WTC11 (cell line): ENCODE measurements around the gene AGPAT3. TPM values are rescaled to one million over a fixed set of nuclear protein-coding genes. Genes with fewer than 3 reads are reported as not detected.
A peak's percentile ranks its signal among the peaks of the same experiment; 100 is the strongest.

Source experiments
- ATAC-seq: fragments of 200-7000 bp; cut with Tn5 transposase; 2 replicates; pipeline ENCODE4 v1.10.0; 2021; ENCODE audit warnings: mild to moderate bottlenecking, moderate library complexity
- CTCF ChIA-PET: fragments of 300-600 bp; sonication (Branson Sonifier 250); formaldehyde crosslinking; loops from one replicate; lab custom pipeline; 2021; ENCODE audit warnings: antibody characterized with exemption; lab: Charles Lee
- POLR2A ChIA-PET: fragments of 350-600 bp; sonication (Branson Sonifier 250); formaldehyde crosslinking; loops from one replicate; lab custom pipeline; 2021; ENCODE audit warnings: antibody characterized with exemption; lab: Charles Lee
- DNase-seq: peaks from one replicate; pipeline ENCODE4 v3.0.0; 2021; ENCODE audit warnings: low spot score
- H3K27ac Mint-ChIP-seq: 2 replicates; pipeline ENCODE4 v1.8.0; 2021; ENCODE audit warnings: mixed read lengths
- H3K27me3 Mint-ChIP-seq: 2 replicates; pipeline ENCODE4 v1.8.0; 2021; ENCODE audit warnings: low read depth, mild to moderate bottlenecking, moderate library complexity, mixed read lengths
- H3K36me3 Mint-ChIP-seq: 2 replicates; pipeline ENCODE4 v1.8.0; 2021; ENCODE audit warnings: mixed read lengths
- H3K4me1 Mint-ChIP-seq: 2 replicates; pipeline ENCODE4 v1.8.0; 2022; ENCODE audit warnings: mixed read lengths
- H3K4me3 Mint-ChIP-seq: 2 replicates; pipeline ENCODE4 v1.8.0; 2021; ENCODE audit warnings: mild to moderate bottlenecking, moderate library complexity, mixed read lengths
- H3K9me3 Mint-ChIP-seq: 2 replicates; pipeline ENCODE4 v1.8.0; 2021; ENCODE audit warnings: mixed read lengths
- CREM ChIP-seq: sonication (generic); formaldehyde crosslinking; IDR thresholded peaks from 2 replicates; pipeline ENCODE4 v1.8.1; 2022; ENCODE audit warnings: mild to moderate bottlenecking, missing genetic modification reagents, moderate library complexity
- EMX1 ChIP-seq: fragments of 250-450 bp; sonication (Bioruptor Pico); IDR thresholded peaks from 2 replicates; pipeline ENCODE4 v1.8.0; 2021; ENCODE audit warnings: mild to moderate bottlenecking
- ESRRA ChIP-seq: sonication (generic); formaldehyde crosslinking; IDR thresholded peaks from 2 replicates; pipeline ENCODE4 v1.8.1; 2022; ENCODE audit warnings: mild to moderate bottlenecking, missing genetic modification reagents, borderline replicate concordance
- FOXK1 ChIP-seq: sonication (generic); formaldehyde crosslinking; IDR thresholded peaks from 2 replicates; pipeline ENCODE4 v1.8.0; 2022; ENCODE audit warnings: mild to moderate bottlenecking, moderate library complexity, missing genetic modification reagents
- FOXP1 ChIP-seq: sonication (generic); formaldehyde crosslinking; IDR thresholded peaks from 2 replicates; pipeline ENCODE4 v1.8.0; 2022; ENCODE audit warnings: missing genetic modification reagents, mild to moderate bottlenecking, moderate library complexity, borderline replicate concordance
- GRHL2 ChIP-seq: fragments of 250-450 bp; sonication (Bioruptor Pico); IDR thresholded peaks from 2 replicates; pipeline ENCODE4 v1.8.0; 2022; ENCODE audit warnings: mild to moderate bottlenecking, moderate library complexity; ENCODE audit not compliant: insufficient replicate concordance, severe bottlenecking
- GTF2I ChIP-seq: fragments of 250-450 bp; sonication (Bioruptor Pico); conservative IDR thresholded peaks from 2 replicates; pipeline ENCODE4 v1.4.0; 2021; ENCODE audit warnings: mild to moderate bottlenecking
- SOX15 ChIP-seq: fragments of 250-450 bp; sonication (Bioruptor Pico); IDR thresholded peaks from 2 replicates; pipeline ENCODE4 v1.9.0; 2021; ENCODE audit warnings: mild to moderate bottlenecking
- TCF7 ChIP-seq: sonication (generic); formaldehyde crosslinking; IDR thresholded peaks from 2 replicates; pipeline ENCODE4 v1.8.0; 2022; ENCODE audit warnings: mild to moderate bottlenecking, low read depth, missing genetic modification reagents, moderate library complexity
- TEAD4 ChIP-seq: sonication (generic); formaldehyde crosslinking; IDR thresholded peaks from 2 replicates; pipeline ENCODE4 v1.8.0; 2022; ENCODE audit warnings: mild to moderate bottlenecking, missing genetic modification reagents
- ZNF232 ChIP-seq: sonication (generic); formaldehyde crosslinking; IDR thresholded peaks from 2 replicates; pipeline ENCODE4 v1.8.0; 2022; ENCODE audit warnings: mild to moderate bottlenecking, missing genetic modification reagents
- ZNF396 ChIP-seq: fragments of 250-450 bp; sonication (Bioruptor Pico); IDR thresholded peaks from 2 replicates; pipeline ENCODE4 v1.8.0; 2021; ENCODE audit warnings: mild to moderate bottlenecking, moderate library complexity, borderline replicate concordance
- ZNF423 ChIP-seq: fragments of 250-450 bp; sonication (Bioruptor Pico); IDR thresholded peaks from 2 replicates; pipeline ENCODE4 v2.1.2; 2022; ENCODE audit warnings: mild to moderate bottlenecking, moderate library complexity
- ZNF671 ChIP-seq: fragments of 250-450 bp; sonication (Bioruptor Pico); IDR thresholded peaks from 2 replicates; pipeline ENCODE4 v1.8.0; 2021; ENCODE audit warnings: mild to moderate bottlenecking
- total RNA-seq: library from RNA; stranded (reverse); gene quantifications from 3 replicates; pipeline ENCODE4 v1.2.3, GENCODE V29; 2021
- TF ChIP-seq, protein P1 (sequence below): sonication (generic); formaldehyde crosslinking; IDR thresholded peaks from 2 replicates; pipeline ENCODE4 v1.8.0; 2023; ENCODE audit warnings: missing genetic modification reagents
- TF ChIP-seq, protein P2 (sequence below): sonication (generic); formaldehyde crosslinking; conservative IDR thresholded peaks from 2 replicates; pipeline ENCODE4 v1.8.1; 2023; ENCODE audit warnings: mild to moderate bottlenecking, low read depth, missing genetic modification reagents, moderate library complexity
- TF ChIP-seq, protein P3 (sequence below): sonication (generic); formaldehyde crosslinking; IDR thresholded peaks from 2 replicates; pipeline ENCODE4 v1.8.0; 2022; ENCODE audit warnings: mild to moderate bottlenecking, missing genetic modification reagents
- TF ChIP-seq, protein P4 (sequence below): fragments of 250-450 bp; sonication (Bioruptor Pico); IDR thresholded peaks from 2 replicates; pipeline ENCODE4 v2.1.2; 2022; ENCODE audit warnings: mild to moderate bottlenecking, moderate library complexity
- TF ChIP-seq, protein P5 (sequence below): sonication (generic); formaldehyde crosslinking; IDR thresholded peaks from 2 replicates; pipeline ENCODE4 v1.8.1; 2023; ENCODE audit warnings: mild to moderate bottlenecking, missing genetic modification reagents
- TF ChIP-seq, protein P6 (sequence below): fragments of 200-600 bp; IDR thresholded peaks from 2 replicates; pipeline ENCODE4 v1.8.0; 2022; ENCODE audit warnings: antibody characterized with exemption
- TF ChIP-seq, protein P7 (sequence below): sonication (generic); formaldehyde crosslinking; IDR thresholded peaks from 2 replicates; pipeline ENCODE4 v1.8.1; 2022; ENCODE audit warnings: missing genetic modification reagents, borderline replicate concordance

AGPAT3 gene
- total RNA-seq, 1 experiment from 2014 or later, result 5.6 TPM

DNA sequence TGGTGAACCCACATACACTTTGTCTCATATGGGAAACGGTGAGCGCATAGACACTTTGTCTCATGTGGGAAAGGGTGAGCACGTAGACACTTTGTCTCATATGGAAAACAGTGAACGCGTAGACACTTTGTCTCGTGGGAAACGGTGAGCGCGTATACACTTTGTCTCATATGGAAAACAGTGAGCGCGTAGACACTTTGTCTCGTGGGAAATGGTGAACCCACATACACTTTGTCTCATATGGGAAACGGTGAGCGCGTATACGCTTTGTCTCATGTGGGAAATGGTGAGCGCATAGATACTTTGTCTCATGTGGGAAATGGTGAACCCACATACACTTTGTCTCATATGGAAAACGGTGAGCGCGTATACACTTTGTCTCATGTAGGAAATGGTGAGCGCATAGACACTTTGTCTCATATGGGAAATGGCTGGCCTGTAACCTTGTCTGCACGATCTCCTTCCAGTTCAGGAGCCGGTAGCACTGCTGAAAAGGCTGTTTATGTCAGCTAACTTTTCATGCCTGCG lies 96.4 kb downstream of the AGPAT3 start:
- no peak for ATAC-seq

DNA sequence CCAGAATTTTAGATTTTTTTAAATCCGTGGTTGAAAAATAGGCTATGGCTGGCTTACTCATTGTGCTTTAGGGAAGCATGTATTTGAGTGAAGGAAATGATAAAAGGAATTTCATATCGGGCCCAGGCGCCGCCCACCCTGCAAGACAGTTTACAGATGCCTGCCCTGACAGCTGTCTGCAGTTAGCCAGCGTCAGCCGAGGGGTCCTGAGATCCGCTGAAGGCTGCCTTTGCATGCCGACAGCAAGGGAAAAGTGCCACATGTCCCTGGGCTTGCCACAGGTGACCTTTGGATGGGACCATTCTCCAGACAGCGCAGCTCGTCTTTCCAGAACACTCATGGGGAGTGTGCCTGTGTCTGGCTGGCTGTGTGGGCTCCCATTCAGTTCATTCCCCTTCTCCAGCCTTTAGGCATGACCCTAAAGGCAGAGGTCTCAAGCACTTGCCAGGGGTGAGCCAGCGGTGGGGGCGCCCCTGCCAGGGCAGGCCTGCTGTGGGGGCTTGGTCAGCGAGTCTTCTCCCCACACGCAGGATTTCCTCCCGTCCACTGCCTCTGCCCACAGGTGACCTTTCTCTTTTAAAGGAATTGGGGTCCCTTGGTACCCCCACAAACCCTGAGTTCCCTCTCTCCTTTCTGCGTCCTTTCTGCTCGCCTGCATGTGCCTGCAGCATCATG lies 101.0 kb downstream of the AGPAT3 start:
- POLR2A ChIA-PET, result no interaction called here
- CTCF ChIA-PET, result interaction anchor here (0.6 to 2.8 kb wide), 2 partner anchors 9 to 237 kb away, joined by 3 to 9 read pairs; no protein-coding TSS in a partner anchor
- no peak for DNase-seq
- no peak for TF ChIP-seq GRHL2
- no peak for TF ChIP-seq ZNF232 (CRISPR knock-in tag)
- TF ChIP-seq ZNF396 (CRISPR knock-in tag), result no peak
- TF ChIP-seq SOX15 (CRISPR knock-in tag), result no peak
- TF ChIP-seq, protein P1, sequence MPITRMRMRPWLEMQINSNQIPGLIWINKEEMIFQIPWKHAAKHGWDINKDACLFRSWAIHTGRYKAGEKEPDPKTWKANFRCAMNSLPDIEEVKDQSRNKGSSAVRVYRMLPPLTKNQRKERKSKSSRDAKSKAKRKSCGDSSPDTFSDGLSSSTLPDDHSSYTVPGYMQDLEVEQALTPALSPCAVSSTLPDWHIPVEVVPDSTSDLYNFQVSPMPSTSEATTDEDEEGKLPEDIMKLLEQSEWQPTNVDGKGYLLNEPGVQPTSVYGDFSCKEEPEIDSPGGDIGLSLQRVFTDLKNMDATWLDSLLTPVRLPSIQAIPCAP (CRISPR knock-in tag), result no peak
- no peak for TF ChIP-seq FOXK1 (CRISPR knock-in tag)
- TF ChIP-seq ESRRA (CRISPR knock-in tag), result no peak
- TF ChIP-seq, protein P2, sequence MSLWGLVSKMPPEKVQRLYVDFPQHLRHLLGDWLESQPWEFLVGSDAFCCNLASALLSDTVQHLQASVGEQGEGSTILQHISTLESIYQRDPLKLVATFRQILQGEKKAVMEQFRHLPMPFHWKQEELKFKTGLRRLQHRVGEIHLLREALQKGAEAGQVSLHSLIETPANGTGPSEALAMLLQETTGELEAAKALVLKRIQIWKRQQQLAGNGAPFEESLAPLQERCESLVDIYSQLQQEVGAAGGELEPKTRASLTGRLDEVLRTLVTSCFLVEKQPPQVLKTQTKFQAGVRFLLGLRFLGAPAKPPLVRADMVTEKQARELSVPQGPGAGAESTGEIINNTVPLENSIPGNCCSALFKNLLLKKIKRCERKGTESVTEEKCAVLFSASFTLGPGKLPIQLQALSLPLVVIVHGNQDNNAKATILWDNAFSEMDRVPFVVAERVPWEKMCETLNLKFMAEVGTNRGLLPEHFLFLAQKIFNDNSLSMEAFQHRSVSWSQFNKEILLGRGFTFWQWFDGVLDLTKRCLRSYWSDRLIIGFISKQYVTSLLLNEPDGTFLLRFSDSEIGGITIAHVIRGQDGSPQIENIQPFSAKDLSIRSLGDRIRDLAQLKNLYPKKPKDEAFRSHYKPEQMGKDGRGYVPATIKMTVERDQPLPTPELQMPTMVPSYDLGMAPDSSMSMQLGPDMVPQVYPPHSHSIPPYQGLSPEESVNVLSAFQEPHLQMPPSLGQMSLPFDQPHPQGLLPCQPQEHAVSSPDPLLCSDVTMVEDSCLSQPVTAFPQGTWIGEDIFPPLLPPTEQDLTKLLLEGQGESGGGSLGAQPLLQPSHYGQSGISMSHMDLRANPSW (CRISPR knock-in tag), result no peak
- TF ChIP-seq TCF7, result no peak
- TF ChIP-seq EMX1 (CRISPR knock-in tag), result no peak
- TF ChIP-seq GTF2I (CRISPR knock-in tag), result no peak

More for the DNA sequence above, 96.4 kb downstream of the AGPAT3 start:
- ChIA-PET CTCF (no interaction called here), POLR2A (no interaction called here)
- H3K4me3 Mint-ChIP-seq, result no peak overlapping the region
- TF ChIP-seq CREM (CRISPR knock-in tag) (no peak), ZNF671 (CRISPR knock-in tag) (no peak), ZNF232 (CRISPR knock-in tag) (no peak), TEAD4 (CRISPR knock-in tag) (no peak), ZNF423 (CRISPR knock-in tag) (no peak), EMX1 (CRISPR knock-in tag) (no peak), FOXP1 (CRISPR knock-in tag) (no peak)
- TF ChIP-seq, protein P3, sequence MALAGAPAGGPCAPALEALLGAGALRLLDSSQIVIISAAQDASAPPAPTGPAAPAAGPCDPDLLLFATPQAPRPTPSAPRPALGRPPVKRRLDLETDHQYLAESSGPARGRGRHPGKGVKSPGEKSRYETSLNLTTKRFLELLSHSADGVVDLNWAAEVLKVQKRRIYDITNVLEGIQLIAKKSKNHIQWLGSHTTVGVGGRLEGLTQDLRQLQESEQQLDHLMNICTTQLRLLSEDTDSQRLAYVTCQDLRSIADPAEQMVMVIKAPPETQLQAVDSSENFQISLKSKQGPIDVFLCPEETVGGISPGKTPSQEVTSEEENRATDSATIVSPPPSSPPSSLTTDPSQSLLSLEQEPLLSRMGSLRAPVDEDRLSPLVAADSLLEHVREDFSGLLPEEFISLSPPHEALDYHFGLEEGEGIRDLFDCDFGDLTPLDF (CRISPR knock-in tag), result no peak
- TF ChIP-seq, protein P4, sequence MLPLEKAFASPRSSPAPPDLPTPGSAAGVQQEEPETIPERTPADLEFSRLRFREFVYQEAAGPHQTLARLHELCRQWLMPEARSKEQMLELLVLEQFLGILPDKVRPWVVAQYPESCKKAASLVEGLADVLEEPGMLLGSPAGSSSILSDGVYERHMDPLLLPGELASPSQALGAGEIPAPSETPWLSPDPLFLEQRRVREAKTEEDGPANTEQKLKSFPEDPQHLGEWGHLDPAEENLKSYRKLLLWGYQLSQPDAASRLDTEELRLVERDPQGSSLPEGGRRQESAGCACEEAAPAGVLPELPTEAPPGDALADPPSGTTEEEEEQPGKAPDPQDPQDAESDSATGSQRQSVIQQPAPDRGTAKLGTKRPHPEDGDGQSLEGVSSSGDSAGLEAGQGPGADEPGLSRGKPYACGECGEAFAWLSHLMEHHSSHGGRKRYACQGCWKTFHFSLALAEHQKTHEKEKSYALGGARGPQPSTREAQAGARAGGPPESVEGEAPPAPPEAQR (CRISPR knock-in tag), result no peak
- TF ChIP-seq, protein P5, sequence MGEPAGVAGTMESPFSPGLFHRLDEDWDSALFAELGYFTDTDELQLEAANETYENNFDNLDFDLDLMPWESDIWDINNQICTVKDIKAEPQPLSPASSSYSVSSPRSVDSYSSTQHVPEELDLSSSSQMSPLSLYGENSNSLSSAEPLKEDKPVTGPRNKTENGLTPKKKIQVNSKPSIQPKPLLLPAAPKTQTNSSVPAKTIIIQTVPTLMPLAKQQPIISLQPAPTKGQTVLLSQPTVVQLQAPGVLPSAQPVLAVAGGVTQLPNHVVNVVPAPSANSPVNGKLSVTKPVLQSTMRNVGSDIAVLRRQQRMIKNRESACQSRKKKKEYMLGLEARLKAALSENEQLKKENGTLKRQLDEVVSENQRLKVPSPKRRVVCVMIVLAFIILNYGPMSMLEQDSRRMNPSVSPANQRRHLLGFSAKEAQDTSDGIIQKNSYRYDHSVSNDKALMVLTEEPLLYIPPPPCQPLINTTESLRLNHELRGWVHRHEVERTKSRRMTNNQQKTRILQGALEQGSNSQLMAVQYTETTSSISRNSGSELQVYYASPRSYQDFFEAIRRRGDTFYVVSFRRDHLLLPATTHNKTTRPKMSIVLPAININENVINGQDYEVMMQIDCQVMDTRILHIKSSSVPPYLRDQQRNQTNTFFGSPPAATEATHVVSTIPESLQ, result no peak
- TF ChIP-seq, protein P6, sequence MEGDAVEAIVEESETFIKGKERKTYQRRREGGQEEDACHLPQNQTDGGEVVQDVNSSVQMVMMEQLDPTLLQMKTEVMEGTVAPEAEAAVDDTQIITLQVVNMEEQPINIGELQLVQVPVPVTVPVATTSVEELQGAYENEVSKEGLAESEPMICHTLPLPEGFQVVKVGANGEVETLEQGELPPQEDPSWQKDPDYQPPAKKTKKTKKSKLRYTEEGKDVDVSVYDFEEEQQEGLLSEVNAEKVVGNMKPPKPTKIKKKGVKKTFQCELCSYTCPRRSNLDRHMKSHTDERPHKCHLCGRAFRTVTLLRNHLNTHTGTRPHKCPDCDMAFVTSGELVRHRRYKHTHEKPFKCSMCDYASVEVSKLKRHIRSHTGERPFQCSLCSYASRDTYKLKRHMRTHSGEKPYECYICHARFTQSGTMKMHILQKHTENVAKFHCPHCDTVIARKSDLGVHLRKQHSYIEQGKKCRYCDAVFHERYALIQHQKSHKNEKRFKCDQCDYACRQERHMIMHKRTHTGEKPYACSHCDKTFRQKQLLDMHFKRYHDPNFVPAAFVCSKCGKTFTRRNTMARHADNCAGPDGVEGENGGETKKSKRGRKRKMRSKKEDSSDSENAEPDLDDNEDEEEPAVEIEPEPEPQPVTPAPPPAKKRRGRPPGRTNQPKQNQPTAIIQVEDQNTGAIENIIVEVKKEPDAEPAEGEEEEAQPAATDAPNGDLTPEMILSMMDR, result no peak
- TF ChIP-seq, protein P7, sequence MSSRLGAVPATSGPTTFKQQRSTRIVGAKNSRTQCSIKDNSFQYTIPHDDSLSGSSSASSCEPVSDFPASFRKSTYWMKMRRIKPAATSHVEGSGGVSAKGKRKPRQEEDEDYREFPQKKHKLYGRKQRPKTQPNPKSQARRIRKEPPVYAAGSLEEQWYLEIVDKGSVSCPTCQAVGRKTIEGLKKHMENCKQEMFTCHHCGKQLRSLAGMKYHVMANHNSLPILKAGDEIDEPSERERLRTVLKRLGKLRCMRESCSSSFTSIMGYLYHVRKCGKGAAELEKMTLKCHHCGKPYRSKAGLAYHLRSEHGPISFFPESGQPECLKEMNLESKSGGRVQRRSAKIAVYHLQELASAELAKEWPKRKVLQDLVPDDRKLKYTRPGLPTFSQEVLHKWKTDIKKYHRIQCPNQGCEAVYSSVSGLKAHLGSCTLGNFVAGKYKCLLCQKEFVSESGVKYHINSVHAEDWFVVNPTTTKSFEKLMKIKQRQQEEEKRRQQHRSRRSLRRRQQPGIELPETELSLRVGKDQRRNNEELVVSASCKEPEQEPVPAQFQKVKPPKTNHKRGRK, result no peak
- H3K36me3 Mint-ChIP-seq, result no peaks in the 10 kb centered on the region
- DNase-seq, result no peak
- no peaks in the 10 kb centered on the region for H3K27me3 Mint-ChIP-seq
- H3K4me1 Mint-ChIP-seq, result no peaks in the 10 kb centered on the region
- H3K27ac Mint-ChIP-seq, result no peak overlapping the region
- H3K9me3 Mint-ChIP-seq, result peaks cover 5% of the 10 kb centered on the region

More for the DNA sequence above, 101.0 kb downstream of the AGPAT3 start:
- peaks cover 5% of the 10 kb centered on the region for H3K9me3 Mint-ChIP-seq
- no peak for ATAC-seq
- peak overlapping the region; percentile 36; the same call in 1 of the 2 replicates for H3K27ac Mint-ChIP-seq
- no peak overlapping the region for H3K4me3 Mint-ChIP-seq
- no peaks in the 10 kb centered on the region for H3K4me1 Mint-ChIP-seq
- H3K27me3 Mint-ChIP-seq, result no peaks in the 10 kb centered on the region
- no peaks in the 10 kb centered on the region for H3K36me3 Mint-ChIP-seq
